GM18526 (cell line): Measurements from ENCODE around the gene NRROS.

Experiments
- POLR2A ChIP-seq: IDR thresholded peaks from 3 replicates; pipeline ENCODE4 v1.6.1; 2011; ENCODE audit not compliant: insufficient read length; ENCODE audit errors: extremely low read depth

Gene NRROS

GRCh38 chr3:196639483-196640296 lies at the start of gene NRROS:
NRROS (plus strand) TSS chr3:196639694; CDS start chr3:196654540, 14,846 bp downstream.
- TF ChIP-seq POLR2A, result peak; percentile 71

GRCh38 chr3:196590279-196590678 lies 49.2 kb upstream of the NRROS start:
- TF ChIP-seq POLR2A, result no peak

DNA sequence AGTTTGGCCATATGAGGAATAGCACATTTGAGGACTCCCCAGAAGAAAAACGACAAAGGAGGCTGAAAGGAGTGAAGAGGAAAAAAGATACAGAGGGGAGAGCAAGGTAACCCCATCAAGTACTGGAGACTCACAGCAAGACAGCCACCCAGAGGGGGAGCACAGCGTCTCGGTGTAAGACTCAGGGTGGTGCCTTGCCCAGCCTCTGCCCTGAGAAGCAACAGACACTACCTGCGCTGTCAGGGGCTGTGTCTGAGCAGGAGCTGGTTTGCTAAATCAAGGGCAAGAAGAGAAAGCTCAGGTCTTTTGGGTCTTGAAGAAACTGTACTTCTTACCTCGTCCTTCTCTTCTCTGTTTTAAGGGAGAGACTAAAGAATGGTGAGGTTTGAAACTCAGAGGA lies 43.1 kb upstream of the NRROS start:
- TF ChIP-seq POLR2A, result no peak

DNA sequence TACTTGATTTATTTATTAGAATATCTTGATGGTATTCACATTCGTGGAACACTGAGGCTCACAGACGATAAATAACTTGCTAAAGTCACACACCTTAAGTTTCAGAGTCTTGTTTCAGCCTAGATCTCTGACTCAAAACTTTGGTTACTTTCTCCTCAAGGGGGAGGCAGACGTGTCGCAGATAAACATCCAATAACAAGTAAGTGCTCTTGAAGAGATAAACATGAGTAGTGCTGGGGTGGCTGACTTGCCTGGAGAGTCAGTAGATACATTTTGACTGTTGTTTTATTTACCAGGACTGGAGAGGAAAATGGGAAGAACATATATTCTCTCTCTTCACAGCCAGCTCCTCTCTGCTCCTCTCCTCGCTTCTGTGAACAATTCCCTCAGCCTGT lies 39.8 kb upstream of the NRROS start:
- TF ChIP-seq POLR2A, result no peak

DNA sequence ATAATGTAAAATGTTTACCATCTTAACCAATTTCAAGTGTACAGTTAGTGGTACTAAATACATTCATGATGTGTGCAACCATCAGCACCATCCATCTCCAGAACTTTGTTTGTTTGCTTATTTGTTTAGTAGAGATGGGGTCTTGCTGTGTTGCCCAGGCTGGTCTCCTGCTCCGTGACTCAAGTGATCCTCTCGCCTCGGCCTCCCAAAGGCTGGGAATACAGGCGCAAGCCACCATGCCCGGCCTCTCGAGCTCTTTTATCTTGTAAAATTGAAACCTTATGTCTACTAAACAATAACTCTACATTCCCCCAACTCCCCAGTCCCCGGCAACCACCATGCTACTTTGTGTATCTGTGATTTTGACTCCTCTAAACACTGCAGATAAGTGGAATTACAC lies 39.1 kb upstream of the NRROS start:
- TF ChIP-seq POLR2A, result no peak

DNA sequence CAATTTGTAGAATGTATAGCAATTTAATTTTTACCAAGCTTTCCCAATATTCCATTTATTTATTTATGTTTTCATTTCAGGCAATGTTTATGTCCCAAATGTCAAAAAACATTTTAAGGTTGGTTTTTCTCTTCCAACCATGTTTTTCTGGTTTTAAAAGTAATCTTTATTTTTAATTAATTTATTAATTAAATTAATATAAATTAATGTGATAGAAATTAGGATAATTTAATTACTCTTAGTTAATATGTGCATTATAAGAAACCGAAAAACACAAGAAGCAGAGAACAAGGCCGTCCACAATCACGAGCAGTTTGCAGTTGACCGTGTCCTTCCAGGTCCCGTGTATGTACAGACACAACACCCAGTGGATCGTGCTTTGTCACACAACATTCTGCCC lies 36.8 kb upstream of the NRROS start:
- no peak for TF ChIP-seq POLR2A

- no peak for TF ChIP-seq POLR2A
These were observed 35.8 kb upstream of the NRROS start for GRCh38 chr3:196603683-196604082.

- no peak for TF ChIP-seq POLR2A
These were observed 34.9 kb upstream of the NRROS start for GRCh38 chr3:196604548-196604947.

DNA sequence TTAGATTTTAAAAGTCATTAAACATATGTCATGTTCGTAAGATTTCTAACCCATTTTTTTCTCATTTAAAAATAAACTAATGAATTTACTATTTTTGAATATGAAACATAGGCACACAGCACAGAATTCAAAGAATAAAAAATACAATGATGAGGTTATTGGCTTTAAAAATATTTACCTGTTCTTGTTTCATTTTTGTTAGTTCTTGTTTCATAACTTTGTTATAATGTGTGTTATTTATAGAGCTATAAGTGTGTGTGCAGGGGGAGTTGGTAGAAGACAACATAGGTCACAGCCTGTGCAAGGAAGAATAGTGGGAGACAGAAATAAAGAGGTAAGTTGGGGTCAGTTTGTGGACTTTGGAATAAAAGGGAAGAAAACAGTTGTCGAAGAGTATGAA lies 30.8 kb upstream of the NRROS start:
- TF ChIP-seq POLR2A, result no peak

DNA sequence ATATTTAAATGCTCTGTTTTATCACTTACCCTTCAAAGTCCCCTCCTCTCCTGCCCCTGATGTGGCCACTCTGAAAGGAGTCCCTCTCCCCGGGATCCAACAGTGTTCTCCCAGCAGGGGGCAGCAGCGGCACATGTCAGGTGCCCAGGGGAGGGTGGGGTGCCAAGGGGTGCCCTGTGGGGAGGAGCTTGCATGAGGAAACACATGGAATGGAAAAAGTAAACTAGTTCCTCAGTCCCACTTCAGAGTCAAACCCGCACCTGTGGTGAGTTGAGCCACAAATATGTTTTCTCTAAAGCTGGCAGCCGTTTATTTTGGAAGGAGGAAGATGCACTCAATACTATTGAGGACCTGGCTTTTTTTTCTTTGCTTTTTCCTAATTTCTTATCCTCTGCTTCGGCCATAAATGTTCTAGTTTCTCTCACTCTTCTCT lies 30.1 kb upstream of the NRROS start:
- TF ChIP-seq POLR2A, result no peak

DNA sequence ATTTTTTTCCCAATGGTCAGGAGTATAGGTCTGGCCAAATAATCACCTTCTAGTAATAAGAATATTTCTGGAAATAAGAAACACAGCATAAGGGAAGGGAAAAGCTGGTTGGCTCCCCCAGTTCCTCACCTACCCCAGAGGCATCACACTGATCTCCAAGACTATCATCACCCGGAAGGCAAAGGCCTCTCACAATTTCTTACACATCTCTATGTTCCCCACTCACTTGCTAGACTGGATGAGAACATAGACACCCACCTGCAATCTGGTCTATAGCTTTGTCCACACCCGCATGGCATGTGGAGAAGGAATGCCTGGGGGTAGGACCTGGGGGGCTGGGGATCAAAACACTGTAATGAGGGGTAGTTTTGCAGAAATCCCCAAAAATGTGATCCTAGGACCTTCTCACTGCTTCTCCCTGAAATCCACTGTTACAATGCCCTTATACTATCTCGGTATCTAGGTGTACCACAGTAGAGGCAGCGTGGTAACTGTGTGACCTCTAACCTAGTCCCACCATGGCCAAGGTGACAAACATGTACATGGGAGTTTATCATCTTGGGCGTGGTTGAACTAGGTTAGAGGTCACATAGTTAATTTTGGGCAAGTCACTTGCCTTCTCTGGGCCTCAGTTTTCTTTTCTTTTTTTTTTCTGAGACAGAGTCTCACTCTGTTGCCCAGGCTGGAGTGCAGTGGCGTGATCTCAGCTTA lies 29.5 kb upstream of the NRROS start:
- TF ChIP-seq POLR2A, result no peak

DNA sequence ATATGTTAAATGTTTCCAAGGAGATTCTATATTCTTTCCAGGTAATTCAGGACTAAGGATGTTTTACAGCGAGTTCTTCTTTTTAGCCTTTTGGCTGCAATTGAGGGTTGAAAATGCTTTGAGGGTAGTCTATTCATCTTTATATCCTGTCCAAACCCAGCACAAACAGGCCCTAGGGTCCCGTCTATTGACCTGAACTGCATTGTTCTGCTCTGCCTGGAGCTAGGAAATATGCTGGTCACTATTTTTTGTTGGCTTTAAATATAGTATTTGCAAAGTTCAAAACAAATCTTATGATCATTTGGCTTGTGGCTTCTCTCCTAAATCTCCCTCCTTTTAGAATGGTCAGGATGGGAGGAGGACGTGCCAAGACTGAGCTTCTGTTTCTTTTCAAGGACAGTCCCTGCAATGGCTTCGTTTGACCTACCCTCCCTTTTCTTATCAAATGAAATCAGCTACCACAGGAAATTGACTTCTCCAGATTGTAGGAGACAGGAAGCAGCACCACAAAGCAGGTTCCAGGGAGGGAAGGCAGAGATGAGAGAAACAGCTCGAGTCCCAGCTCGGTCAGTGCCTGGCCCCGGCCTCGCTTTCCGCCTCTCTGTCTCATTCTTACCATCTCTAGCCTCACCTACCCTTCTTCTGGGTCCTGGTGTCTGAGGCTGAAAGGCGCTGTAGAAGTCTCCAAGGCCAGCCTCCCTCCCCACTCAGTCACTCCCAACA lies 27.6 kb upstream of the NRROS start:
- no peak for TF ChIP-seq POLR2A

DNA sequence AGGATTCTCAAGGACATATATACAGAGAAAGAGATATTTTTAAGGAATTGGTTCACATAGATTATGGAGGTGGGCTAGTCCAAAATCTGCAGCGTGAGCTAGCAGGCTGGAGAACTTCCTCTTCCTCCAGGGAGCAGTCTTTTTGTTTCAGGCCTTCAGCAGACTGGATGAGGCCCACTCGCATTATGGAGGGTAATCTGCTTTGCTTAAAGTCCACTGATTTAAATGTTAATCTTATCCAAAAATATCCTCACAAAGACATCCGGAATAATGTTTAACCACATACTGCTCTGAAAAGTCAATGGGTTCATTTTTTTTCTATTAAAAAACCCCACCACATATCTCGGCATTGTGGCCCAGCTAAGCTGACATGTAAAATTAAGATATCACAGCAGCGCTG lies 22.2 kb upstream of the NRROS start:
- TF ChIP-seq POLR2A, result no peak

- TF ChIP-seq POLR2A, result no peak
These were observed 20.3 kb upstream of the NRROS start for GRCh38 chr3:196619223-196619622.

GRCh38 chr3:196620161-196620604 lies 19.3 kb upstream of the NRROS start:
- TF ChIP-seq POLR2A, result no peak

- no peak for TF ChIP-seq POLR2A
These were observed 18.8 kb upstream of the NRROS start for GRCh38 chr3:196620684-196621083.
